MM.1S (cell line): Measurements from ENCODE around the gene TMTC2.

Experiments
- DNase-seq: peaks from one replicate; pipeline ENCODE4 v3.0.0-alpha.2; 2015
- H2AFZ ChIP-seq: fragments of 300-600 bp; sonication (generic); 2 replicates; pipeline ENCODE4 v1.6.0; 2016; ENCODE audit warnings: antibody characterized with exemption, low read length
- H3F3A ChIP-seq: fragments of 300-600 bp; sonication (generic); 2 replicates; pipeline ENCODE4 v1.6.1; 2016; ENCODE audit warnings: mild to moderate bottlenecking, antibody characterized with exemption, low read length, moderate library complexity, mixed read lengths; ENCODE audit not compliant: insufficient read depth
- H3K27ac ChIP-seq: fragments of 300-600 bp; sonication (generic); 2 replicates; pipeline ENCODE4 v1.5.1; 2016; ENCODE audit warnings: mild to moderate bottlenecking, low read length
- H3K27me3 ChIP-seq: fragments of 300-600 bp; sonication (generic); replicated peaks from 2 replicates; pipeline ENCODE4 v1.6.0; 2016; ENCODE audit warnings: low read length; ENCODE audit not compliant: insufficient read depth
- H3K36me3 ChIP-seq: fragments of 300-600 bp; sonication (generic); replicated peaks from 2 replicates; pipeline ENCODE4 v1.6.1; 2016; ENCODE audit warnings: mild to moderate bottlenecking, low read length, mixed read lengths; ENCODE audit not compliant: insufficient read depth
- H3K4me1 ChIP-seq: fragments of 300-600 bp; sonication (generic); 2 replicates; pipeline ENCODE4 v1.6.1; 2016; ENCODE audit warnings: low read length, mixed read lengths
- H3K4me2 ChIP-seq: fragments of 300-600 bp; sonication (generic); 2 replicates; pipeline ENCODE4 v1.6.0; 2016; ENCODE audit warnings: low read depth, low read length
- H3K4me3 ChIP-seq: fragments of 300-600 bp; sonication (generic); 2 replicates; pipeline ENCODE4 v1.5.1; 2016; ENCODE audit warnings: low read length, mixed read lengths
- H3K79me2 ChIP-seq: fragments of 300-600 bp; sonication (generic); 2 replicates; pipeline ENCODE4 v1.6.1; 2016; ENCODE audit warnings: mixed run types, low read length, mixed read lengths
- H3K9ac ChIP-seq: fragments of 300-600 bp; sonication (generic); 2 replicates; pipeline ENCODE4 v1.6.1; 2016; ENCODE audit warnings: low read length, mixed read lengths
- H3K9me2 ChIP-seq: fragments of 300-600 bp; sonication (generic); replicated peaks from 2 replicates; pipeline ENCODE4 v1.6.1; 2016; ENCODE audit warnings: mild to moderate bottlenecking, low read length, mixed read lengths; ENCODE audit not compliant: insufficient read depth
- H3K9me3 ChIP-seq: fragments of 300-600 bp; sonication (generic); replicated peaks from 2 replicates; pipeline ENCODE4 v1.6.1; 2016; ENCODE audit warnings: mild to moderate bottlenecking, low read length, mixed read lengths; ENCODE audit not compliant: insufficient read depth
- H4K20me1 ChIP-seq: fragments of 300-600 bp; sonication (generic); 2 replicates; pipeline ENCODE4 v1.6.1; 2016; ENCODE audit warnings: mild to moderate bottlenecking, low read length, moderate library complexity, mixed read lengths; ENCODE audit not compliant: insufficient read depth
- CTCF ChIP-seq: fragments of 300-600 bp; sonication (generic); IDR thresholded peaks from 2 replicates; pipeline ENCODE4 v1.5.1; 2016; ENCODE audit warnings: antibody characterized with exemption, low read length, mixed read lengths
- EZH2 ChIP-seq: fragments of 300-600 bp; sonication (generic); optimal IDR thresholded peaks from 2 replicates; pipeline ENCODE3; 2017; ENCODE audit warnings: low read depth, mild to moderate bottlenecking, antibody characterized with exemption, low read length, mixed read lengths
- EZH2phosphoT487 ChIP-seq: fragments of 300-600 bp; sonication (generic); IDR thresholded peaks from 2 replicates; pipeline ENCODE4 v1.6.1; 2018; ENCODE audit warnings: antibody characterized with exemption, low read length

The TMTC2 gene

GRCh38 chr12:82671673-82672195 is 15.0 kb upstream of the TMTC2 start:
- no peak overlapping the region for H3K4me3 ChIP-seq
- no peak for DNase-seq
- TF ChIP-seq CTCF: no peak
- no peak for TF ChIP-seq EZH2phosphoT487
- no peak for TF ChIP-seq EZH2
- no peak overlapping the region for H3K4me2 ChIP-seq
- no peak overlapping the region for H3K9ac ChIP-seq
- H3K36me3 ChIP-seq: no peaks in the 10 kb centered on the region
- no peaks in the 10 kb centered on the region for H3K9me3 ChIP-seq
- H3K9me2 ChIP-seq: no peaks in the 10 kb centered on the region
- H3F3A ChIP-seq: no peaks in the 10 kb centered on the region
- H4K20me1 ChIP-seq: no peaks in the 10 kb centered on the region
- H3K4me1 ChIP-seq: no peaks in the 10 kb centered on the region
- no peaks in the 10 kb centered on the region for H3K79me2 ChIP-seq
- no peaks in the 10 kb centered on the region for H3K27me3 ChIP-seq
- H2AFZ ChIP-seq: no peak overlapping the region
- H3K27ac ChIP-seq: no peak overlapping the region

- H4K20me1 ChIP-seq: no peaks in the 10 kb centered on the region
- no peak overlapping the region for H3K4me2 ChIP-seq
- no peaks in the 10 kb centered on the region for H3K27me3 ChIP-seq
- H3K79me2 ChIP-seq: no peaks in the 10 kb centered on the region
- no peak overlapping the region for H3K27ac ChIP-seq
- H3K9ac ChIP-seq: no peak overlapping the region
- H3K4me3 ChIP-seq: no peak overlapping the region
- DNase-seq: no peak
- H3F3A ChIP-seq: no peaks in the 10 kb centered on the region
- no peaks in the 10 kb centered on the region for H3K36me3 ChIP-seq
- no peak for TF ChIP-seq CTCF
- no peak for TF ChIP-seq EZH2
- TF ChIP-seq EZH2phosphoT487: no peak
- no peaks in the 10 kb centered on the region for H3K9me3 ChIP-seq
- no peak overlapping the region for H2AFZ ChIP-seq
- no peaks in the 10 kb centered on the region for H3K9me2 ChIP-seq
- H3K4me1 ChIP-seq: no peaks in the 10 kb centered on the region
Measured at GRCh38 chr12:82672811-82673495, 13.8 kb upstream of the TMTC2 start.

- H3K27me3 ChIP-seq: no peaks in the 10 kb centered on the region
- H3K79me2 ChIP-seq: no peaks in the 10 kb centered on the region
- no peak for DNase-seq
- H3K9me3 ChIP-seq: no peaks in the 10 kb centered on the region
- no peak overlapping the region for H3K9ac ChIP-seq
- H3K36me3 ChIP-seq: no peaks in the 10 kb centered on the region
- no peaks in the 10 kb centered on the region for H3F3A ChIP-seq
- no peaks in the 10 kb centered on the region for H3K9me2 ChIP-seq
- no peak for TF ChIP-seq CTCF
- no peak for TF ChIP-seq EZH2
- no peak for TF ChIP-seq EZH2phosphoT487
- H3K4me2 ChIP-seq: no peak overlapping the region
- no peaks in the 10 kb centered on the region for H4K20me1 ChIP-seq
- no peak overlapping the region for H2AFZ ChIP-seq
- no peak overlapping the region for H3K4me3 ChIP-seq
- H3K4me1 ChIP-seq: no peaks in the 10 kb centered on the region
- no peak overlapping the region for H3K27ac ChIP-seq
Measured at GRCh38 chr12:82673698-82674097, 13.0 kb upstream of the TMTC2 start.
